H1 (cell line): ENCODE data around the gene ATP2A3. TPM values are rescaled to one million over a fixed set of nuclear protein-coding genes. Genes with fewer than 3 reads are reported as not detected.

Experiments
- CTCF ChIA-PET: fragments of 300-600 bp; sonication (Branson Sonifier 250); formaldehyde crosslinking; loops from one replicate; lab custom pipeline; 2021; ENCODE audit not compliant: partially characterized antibody; lab: Charles Lee
- POLR2A ChIA-PET: fragments of 300-600 bp; sonication (Branson Sonifier 250); formaldehyde crosslinking; loops from one replicate; lab custom pipeline; 2021; ENCODE audit warnings: inconsistent platforms; ENCODE audit not compliant: partially characterized antibody; lab: Charles Lee
- DNase-seq, 2 experiments: peaks; one replicate each; pipeline versions ENCODE4 v3.0.0 to v3.0.0-alpha.2; 2010 to 2022; ENCODE audit warnings: low spot score in 2 of 2, low read depth in 1 of 2, mixed read lengths in 1 of 2
- FAIRE-seq: peaks from 2 replicates; lab custom pipeline; 2011; peaks lifted over from hg19 to GRCh38; lab: Jason Lieb, UNC
- H2AFZ ChIP-seq: 2 replicates; pipeline ENCODE4 v1.8.1; 2012; ENCODE audit warnings: low read length, inconsistent platforms
- H2AK5ac ChIP-seq: 2 replicates; pipeline ENCODE4 v1.6.1; 2013; ENCODE audit warnings: low read depth, low read length
- H2BK120ac ChIP-seq: replicated peaks from 2 replicates; pipeline ENCODE3; 2013; ENCODE audit warnings: low read depth, low read length, inconsistent platforms
- H2BK12ac ChIP-seq: 2 replicates; pipeline ENCODE4 v1.6.1; 2013; ENCODE audit warnings: low read depth, low read length
- H2BK15ac ChIP-seq: 2 replicates; pipeline ENCODE4 v1.6.1; 2013; ENCODE audit warnings: low read length
- H2BK20ac ChIP-seq: 2 replicates; pipeline ENCODE4 v1.6.1; 2013; ENCODE audit warnings: low read length
- H2BK5ac ChIP-seq: 2 replicates; pipeline ENCODE4 v1.6.1; 2013; ENCODE audit warnings: low read depth, low read length
- H3K14ac ChIP-seq: 2 replicates; pipeline ENCODE4 v1.6.1; 2013; ENCODE audit warnings: inconsistent platforms; ENCODE audit not compliant: insufficient read length
- H3K18ac ChIP-seq: 2 replicates; pipeline ENCODE4 v1.6.1; 2013; ENCODE audit warnings: low read length; ENCODE audit errors: extremely low read depth
- H3K23ac ChIP-seq: 2 replicates; pipeline ENCODE4 v1.6.1; 2013; ENCODE audit warnings: inconsistent platforms; ENCODE audit not compliant: insufficient read length
- H3K23me2 ChIP-seq: 2 replicates; pipeline ENCODE4 v1.6.1; 2013; ENCODE audit warnings: low read depth, low read length
- H3K27ac ChIP-seq: 2 replicates; pipeline ENCODE4 v1.6.1; 2011; ENCODE audit warnings: low read depth, low read length, inconsistent platforms
- H3K27me3 ChIP-seq, 4 experiments: replicated peaks in 1 of 4; 1 replicate in 1 of 4; 2 replicates in 3 of 4; pipeline versions ENCODE4 v1.6.1 to v1.8.1; 2011 to 2013; ENCODE audit warnings: low read length in 3 of 4, mild to moderate bottlenecking in 3 of 4, inconsistent platforms in 2 of 4, mixed read lengths in 2 of 4, moderate library complexity in 1 of 4; ENCODE audit not compliant: control insufficient read depth in 3 of 4, insufficient read depth in 3 of 4; ENCODE audit errors: extremely low read depth in 1 of 4
- H3K36me3 ChIP-seq, 4 experiments: 2 replicates each; pipeline versions ENCODE4 v1.6.1 to v1.8.1; 2011 to 2013; ENCODE audit warnings: mild to moderate bottlenecking in 4 of 4, low read length in 3 of 4, moderate library complexity in 2 of 4, control low read depth in 1 of 4, inconsistent platforms in 1 of 4; ENCODE audit not compliant: insufficient read depth in 4 of 4, control insufficient read depth in 2 of 4
- H3K4ac ChIP-seq: replicated peaks from 2 replicates; pipeline ENCODE3; 2013; ENCODE audit warnings: low read length, low read depth, mixed read lengths, inconsistent platforms; ENCODE audit not compliant: insufficient read length
- H3K4me1 ChIP-seq, 4 experiments: replicated peaks in 1 of 4; 1 replicate in 1 of 4; 2 replicates in 3 of 4; pipeline versions ENCODE4 v1.6.1 to v1.8.1; 2011 to 2013; ENCODE audit warnings: low read length in 3 of 4, inconsistent platforms in 2 of 4, mixed read lengths in 1 of 4; ENCODE audit not compliant: insufficient read depth in 4 of 4, control insufficient read depth in 3 of 4
- H3K4me2 ChIP-seq, 2 experiments: 2 replicates each; pipeline versions ENCODE4 v1.6.1 to v1.8.1; 2011 to 2013; ENCODE audit warnings: low read depth in 2 of 2, low read length in 2 of 2, control low read depth in 1 of 2, inconsistent platforms in 1 of 2, mild to moderate bottlenecking in 1 of 2; ENCODE audit not compliant: insufficient read depth in 1 of 2
- H3K4me3 ChIP-seq, 4 experiments: fragments of 200-600, 300-600 bp in 1 of 4; sonication (generic), shearing (Covaris generic), sonication (Bioruptor Twin) in 1 of 4; 2 replicates each; pipeline versions ENCODE4 v1.5.1 to v1.8.1; 2011 to 2016; ENCODE audit warnings: low read length in 4 of 4, low read depth in 3 of 4, control low read depth in 2 of 4, inconsistent platforms in 2 of 4, mild to moderate bottlenecking in 2 of 4, mixed read lengths in 1 of 4, moderate library complexity in 1 of 4; ENCODE audit not compliant: insufficient read depth in 2 of 4; ENCODE audit errors: extremely low read depth in 1 of 4
- H3K56ac ChIP-seq: replicated peaks from 2 replicates; pipeline ENCODE3; 2013; ENCODE audit warnings: low read depth, mild to moderate bottlenecking, mixed read lengths, low read length, inconsistent platforms; ENCODE audit not compliant: insufficient read length
- H3K79me1 ChIP-seq: 2 replicates; pipeline ENCODE4 v1.6.1; 2013; ENCODE audit warnings: low read depth, low read length, control low read depth
- H3K79me2 ChIP-seq, 2 experiments: 2 replicates each; pipeline versions ENCODE4 v1.6.1 to v1.8.1; 2012 to 2013; ENCODE audit warnings: low read length in 2 of 2, mild to moderate bottlenecking in 2 of 2, inconsistent platforms in 1 of 2; ENCODE audit not compliant: insufficient read depth in 2 of 2, control insufficient read depth in 1 of 2
- H3K9ac ChIP-seq, 4 experiments: replicated peaks in 1 of 4; 1 replicate in 1 of 4; 2 replicates in 3 of 4; pipeline versions ENCODE4 v1.6.1 to v1.8.1; 2011 to 2013; ENCODE audit warnings: low read depth in 3 of 4, low read length in 3 of 4, control low read depth in 2 of 4, mild to moderate bottlenecking in 2 of 4, moderate library complexity in 2 of 4, inconsistent platforms in 1 of 4; ENCODE audit errors: extremely low read depth in 1 of 4
- H3K9me3 ChIP-seq, 2 experiments: 2 replicates each; pipeline versions ENCODE4 v1.6.1 to v1.8.1; 2012 to 2013; ENCODE audit warnings: mild to moderate bottlenecking in 2 of 2, moderate library complexity in 2 of 2, control low read depth in 1 of 2, inconsistent platforms in 1 of 2, low read depth in 1 of 2, low read length in 1 of 2, mixed read lengths in 1 of 2; ENCODE audit not compliant: insufficient read depth in 2 of 2
- H4K20me1 ChIP-seq, 2 experiments: replicated peaks in 1 of 2; 2 replicates each; pipeline versions ENCODE3 to v1.8.1; 2011 to 2013; ENCODE audit warnings: inconsistent platforms in 2 of 2, low read length in 2 of 2, mild to moderate bottlenecking in 1 of 2; ENCODE audit not compliant: insufficient read depth in 2 of 2, control insufficient read depth in 1 of 2
- H4K5ac ChIP-seq: 2 replicates; pipeline ENCODE4 v1.6.1; 2013; ENCODE audit warnings: low read length, low read depth, mixed read lengths, inconsistent platforms; ENCODE audit not compliant: insufficient read length
- H4K8ac ChIP-seq: 2 replicates; pipeline ENCODE4 v1.8.0; 2013; ENCODE audit warnings: mild to moderate bottlenecking, moderate library complexity, low read length, inconsistent platforms; ENCODE audit not compliant: insufficient read depth; ENCODE audit errors: extremely low read depth
- H4K91ac ChIP-seq: replicated peaks from 2 replicates; pipeline ENCODE3; 2013; ENCODE audit warnings: low read length, mixed read lengths, inconsistent platforms; ENCODE audit not compliant: insufficient read length
- POLR2AphosphoS5 ChIP-seq: IDR thresholded peaks from 2 replicates; pipeline ENCODE4 v1.6.1; 2011; ENCODE audit warnings: low read depth, low read length
- WGBS, 2 experiments: shearing (Covaris generic) in 1 of 2; methylation state at CpG; one replicate each; pipeline versions ENCODE4 v1.1.6 to v1.1.7; 2013 to 2015; ENCODE audit warnings: low lambda C conversion rate in 2 of 2, mixed read lengths in 2 of 2, inconsistent platforms in 1 of 2, low coverage in 1 of 2, missing lambda C conversion rate in 1 of 2; ENCODE audit not compliant: insufficient replicate concordance in 2 of 2, insufficient coverage in 1 of 2, insufficient read length in 1 of 2; ENCODE audit errors: extremely low coverage in 1 of 2, missing lambda C conversion rate in 1 of 2; 5-methylcytosine and 5-hydroxymethylcytosine counted together
- polyA plus RNA-seq, 7 experiments: library from polyadenylated mRNA; depleted of rRNA in 3 of 7; stranded (reverse) in 5 of 7; unstranded in 2 of 7; fragments of >200 nt in 5 of 7; fragments of 200-250 nt in 2 of 7; gene quantifications; 1 replicate in 5 of 7; 2 replicates in 1 of 7; 4 replicates in 1 of 7; pipeline versions ENCODE4 v1.2.1 to v1.2.3, GENCODE V29; 2011 to 2013; ENCODE audit warnings: missing spikeins in 2 of 7, mixed read lengths in 2 of 7
- total RNA-seq: library from RNA; stranded (reverse); fragmentation: NEBNext Ultra II Directional; extraction: Animal tissue kit (Norgen Biotek cat#: 25700); gene quantifications from 2 replicates; pipeline ENCODE4 v1.2.1, GENCODE V29; 2021

The ATP2A3 gene
- total and polyA plus RNA-seq, 2 of the 8 experiments (the other 6 are each of a cell fraction or from before 2014, with no cell fraction given), result 18.4 to 32.5 TPM

DNA sequence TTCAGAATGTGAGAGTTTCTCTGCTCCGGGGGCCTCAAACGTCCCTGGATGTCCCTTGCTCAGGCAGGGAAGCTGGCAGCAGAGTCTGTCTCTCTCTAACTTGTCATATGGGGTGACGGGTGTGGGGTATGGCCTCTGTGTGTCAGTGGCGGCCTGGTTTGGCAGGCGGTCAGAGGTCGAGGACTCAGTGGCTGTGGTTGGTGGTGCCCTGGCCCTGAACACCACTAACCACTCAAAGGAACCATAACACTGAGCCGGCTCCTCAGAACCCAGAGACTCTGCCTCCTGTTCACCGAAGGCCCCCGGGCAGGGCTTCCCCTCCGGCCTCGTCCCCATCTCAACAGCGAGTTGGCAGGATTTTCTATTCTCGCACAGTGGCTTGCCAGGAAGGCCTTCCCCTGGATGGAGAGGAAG is 48.6 kb downstream of the ATP2A3 start:
- H4K5ac ChIP-seq, result no peak overlapping the region
- no peak overlapping the region for H3K23ac ChIP-seq
- no peaks in the 10 kb centered on the region for H3K27me3 ChIP-seq
- peaks cover 0 to 1% (median 0%) of the 10 kb centered on the region in 4 experiments; a peak in 1 of 7 replicates for H3K4me1 ChIP-seq
- H2BK15ac ChIP-seq, result no peak overlapping the region
- H2BK5ac ChIP-seq, result no peak overlapping the region
- no peak overlapping the region for H2AK5ac ChIP-seq
- H4K20me1 ChIP-seq, result no peaks in the 10 kb centered on the region
- no peaks in the 10 kb centered on the region for H3K23me2 ChIP-seq
- no peak overlapping the region for H3K14ac ChIP-seq
- 93% methylated on average over 13 of the region's 13 CpGs; no CpG with 5 or more reads in 1 of the 2 experiments for WGBS, 2 experiments
- no peak overlapping the region for H3K56ac ChIP-seq
- H3K18ac ChIP-seq, result no peak overlapping the region
- H2AFZ ChIP-seq, result no peak overlapping the region
- no peak overlapping the region for H3K4me3 ChIP-seq
- H2BK120ac ChIP-seq, result no peak overlapping the region
- H4K8ac ChIP-seq, result no peak overlapping the region
- no peak overlapping the region for H2BK12ac ChIP-seq
- no peaks in the 10 kb centered on the region for H3K36me3 ChIP-seq
- no peak overlapping the region for H3K4me2 ChIP-seq
- H3K9ac ChIP-seq, result no peak overlapping the region
- ChIA-PET POLR2A (no interaction called here), CTCF (interaction anchor here (0.6 to 7.4 kb wide), 11 partner anchors 9 to 1256 kb away, joined by 3 to 96 read pairs (median 10); partner anchors contain the start of gene NCBP3)
- FAIRE-seq, result no peak
- TF ChIP-seq POLR2AphosphoS5, result no peak
- H2BK20ac ChIP-seq, result no peak overlapping the region
- H3K79me1 ChIP-seq, result no peaks in the 10 kb centered on the region
- H3K9me3 ChIP-seq, result no peaks in the 10 kb centered on the region
- H4K91ac ChIP-seq, result no peak overlapping the region
- no peak overlapping the region for H3K4ac ChIP-seq
- H3K27ac ChIP-seq, result no peak overlapping the region
- DNase-seq, result no peak
- H3K79me2 ChIP-seq, result no peaks in the 10 kb centered on the region
